Epithelial cell of proximal tubule (primary cell): ENCODE results near the gene CCR2. TPM values are rescaled to one million over a fixed set of nuclear protein-coding genes. Genes with fewer than 3 reads are reported as not detected.
A peak's percentile ranks its signal among the peaks of the same experiment; 100 is the strongest.

ENCODE experiments used
- DNase-seq: peaks from one replicate; pipeline ENCODE4 v3.0.0-alpha.2; 2011; ENCODE audit warnings: low read depth
- H3K4me3 ChIP-seq: 2 replicates; pipeline ENCODE4 v1.5.1; 2011; ENCODE audit warnings: low read depth, mild to moderate bottlenecking, low read length
- total RNA-seq: library from RNA; depleted of rRNA; stranded (reverse); fragments of >200 nt; gene quantifications from 2 replicates; pipeline ENCODE4 v1.2.3, GENCODE V29; 2015
- TF ChIP-seq, protein P1 (sequence below): conservative IDR thresholded peaks from 2 replicates; pipeline ENCODE4 v1.5.1; 2012; ENCODE audit warnings: low read depth, mild to moderate bottlenecking, low read length

CCR2 gene
- total RNA-seq, 1 donor from 2014 or later = not detected

- H3K4me3 ChIP-seq = no peak overlapping the region
- DNase-seq = no peak
- TF ChIP-seq, protein P1, sequence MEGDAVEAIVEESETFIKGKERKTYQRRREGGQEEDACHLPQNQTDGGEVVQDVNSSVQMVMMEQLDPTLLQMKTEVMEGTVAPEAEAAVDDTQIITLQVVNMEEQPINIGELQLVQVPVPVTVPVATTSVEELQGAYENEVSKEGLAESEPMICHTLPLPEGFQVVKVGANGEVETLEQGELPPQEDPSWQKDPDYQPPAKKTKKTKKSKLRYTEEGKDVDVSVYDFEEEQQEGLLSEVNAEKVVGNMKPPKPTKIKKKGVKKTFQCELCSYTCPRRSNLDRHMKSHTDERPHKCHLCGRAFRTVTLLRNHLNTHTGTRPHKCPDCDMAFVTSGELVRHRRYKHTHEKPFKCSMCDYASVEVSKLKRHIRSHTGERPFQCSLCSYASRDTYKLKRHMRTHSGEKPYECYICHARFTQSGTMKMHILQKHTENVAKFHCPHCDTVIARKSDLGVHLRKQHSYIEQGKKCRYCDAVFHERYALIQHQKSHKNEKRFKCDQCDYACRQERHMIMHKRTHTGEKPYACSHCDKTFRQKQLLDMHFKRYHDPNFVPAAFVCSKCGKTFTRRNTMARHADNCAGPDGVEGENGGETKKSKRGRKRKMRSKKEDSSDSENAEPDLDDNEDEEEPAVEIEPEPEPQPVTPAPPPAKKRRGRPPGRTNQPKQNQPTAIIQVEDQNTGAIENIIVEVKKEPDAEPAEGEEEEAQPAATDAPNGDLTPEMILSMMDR = no peak
Measured at GRCh38 chr3:46354478-46354877, 567 bp downstream of the CCR2 start.

DNA sequence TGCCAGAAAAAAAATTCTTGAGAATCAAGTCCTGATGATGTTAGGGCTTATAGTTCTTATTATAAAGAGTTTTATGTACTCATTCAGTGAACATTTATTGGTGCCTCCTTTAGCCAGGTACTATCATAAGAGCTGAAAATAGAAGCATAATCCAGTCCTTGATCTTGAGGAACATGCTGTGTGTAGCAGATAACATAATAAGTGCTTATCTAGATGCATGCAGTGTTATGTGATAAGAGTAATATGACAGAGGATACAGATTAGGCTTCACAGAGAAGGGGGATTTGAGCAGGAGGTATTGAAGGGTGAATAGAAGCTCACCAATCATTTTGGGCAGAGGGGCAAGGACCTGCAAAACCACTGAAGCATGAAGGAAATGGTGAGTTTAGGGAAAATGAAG, 1.1 kb downstream of the CCR2 start:
- no peak for DNase-seq

DNA sequence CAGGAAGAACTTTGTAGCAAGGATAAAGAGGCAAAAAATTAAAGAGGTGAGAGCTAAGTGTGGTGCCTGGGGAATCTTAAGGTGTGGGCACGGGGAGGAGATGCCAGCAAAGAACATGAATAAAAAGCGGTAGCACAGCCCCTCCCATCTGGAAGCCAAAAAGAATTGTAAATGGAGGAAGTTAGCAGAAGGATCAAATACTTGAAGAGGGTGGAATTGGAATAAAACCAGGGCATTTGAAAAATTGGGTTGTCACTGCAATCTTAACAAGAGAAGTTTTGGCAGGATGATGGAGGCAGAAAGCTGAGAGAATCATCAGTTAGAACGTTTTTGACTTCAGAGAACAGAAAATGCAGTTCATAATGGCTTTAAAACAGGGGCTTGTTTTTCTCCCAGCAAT, 2.4 kb downstream of the CCR2 start:
- TF ChIP-seq, protein P1 = no peak
- H3K4me3 ChIP-seq = no peak overlapping the region
- DNase-seq = no peak

More for the DNA sequence above, 1.1 kb downstream of the CCR2 start:
- TF ChIP-seq, protein P1 = no peak
- H3K4me3 ChIP-seq = no peak overlapping the region

DNA sequence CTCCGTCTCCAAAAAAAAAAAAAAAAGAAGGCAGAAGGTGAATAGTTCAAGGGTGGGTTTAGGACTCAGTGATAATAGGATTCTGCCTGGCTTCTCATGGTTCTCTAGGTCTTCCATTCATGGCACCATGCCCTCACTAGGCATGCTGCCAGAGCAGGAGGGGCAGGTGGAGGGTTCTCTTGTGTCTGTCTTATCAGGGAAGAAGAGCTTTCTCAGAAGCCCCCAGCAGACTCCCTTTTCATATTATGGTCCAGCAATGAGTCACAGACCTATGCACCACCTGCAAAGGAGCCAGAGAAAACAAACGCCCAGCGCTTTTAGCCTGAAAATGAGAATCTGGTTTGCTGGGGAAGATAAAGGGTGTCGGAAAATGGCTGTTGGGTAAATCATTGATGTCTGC, 3.0 kb downstream of the CCR2 start:
- TF ChIP-seq, protein P1 = no peak
- H3K4me3 ChIP-seq = no peak overlapping the region
- DNase-seq = no peak

DNA sequence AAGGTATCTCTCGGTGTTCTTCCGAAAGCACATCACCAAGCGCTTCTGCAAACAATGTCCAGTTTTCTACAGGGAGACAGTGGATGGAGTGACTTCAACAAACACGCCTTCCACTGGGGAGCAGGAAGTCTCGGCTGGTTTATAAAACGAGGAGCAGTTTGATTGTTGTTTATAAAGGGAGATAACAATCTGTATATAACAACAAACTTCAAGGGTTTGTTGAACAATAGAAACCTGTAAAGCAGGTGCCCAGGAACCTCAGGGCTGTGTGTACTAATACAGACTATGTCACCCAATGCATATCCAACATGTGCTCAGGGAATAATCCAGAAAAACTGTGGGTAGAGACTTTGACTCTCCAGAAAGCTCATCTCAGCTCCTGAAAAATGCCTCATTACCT, 4.6 kb downstream of the CCR2 start:
- no peak for DNase-seq
- TF ChIP-seq, protein P1 = no peak
- no peak overlapping the region for H3K4me3 ChIP-seq

- H3K4me3 ChIP-seq = no peak overlapping the region
- peak; percentile 50 for DNase-seq
- TF ChIP-seq, protein P1 = no peak
Measured at GRCh38 chr3:46359733-46360493, 6.0 kb downstream of the CCR2 start.

- no peak overlapping the region for H3K4me3 ChIP-seq
- no peak for DNase-seq
- TF ChIP-seq, protein P1 = no peak
Measured at GRCh38 chr3:46360907-46361306, 7.0 kb downstream of the CCR2 start.
